Measurements from ENCODE around the gene IGF2. TPM values are rescaled to one million over a fixed set of nuclear protein-coding genes. Genes with fewer than 3 reads are reported as not detected.

The IGF2 gene
- total RNA-seq, 2 experiments from 2014 or later = 8.1 to 8.2 TPM

DNA sequence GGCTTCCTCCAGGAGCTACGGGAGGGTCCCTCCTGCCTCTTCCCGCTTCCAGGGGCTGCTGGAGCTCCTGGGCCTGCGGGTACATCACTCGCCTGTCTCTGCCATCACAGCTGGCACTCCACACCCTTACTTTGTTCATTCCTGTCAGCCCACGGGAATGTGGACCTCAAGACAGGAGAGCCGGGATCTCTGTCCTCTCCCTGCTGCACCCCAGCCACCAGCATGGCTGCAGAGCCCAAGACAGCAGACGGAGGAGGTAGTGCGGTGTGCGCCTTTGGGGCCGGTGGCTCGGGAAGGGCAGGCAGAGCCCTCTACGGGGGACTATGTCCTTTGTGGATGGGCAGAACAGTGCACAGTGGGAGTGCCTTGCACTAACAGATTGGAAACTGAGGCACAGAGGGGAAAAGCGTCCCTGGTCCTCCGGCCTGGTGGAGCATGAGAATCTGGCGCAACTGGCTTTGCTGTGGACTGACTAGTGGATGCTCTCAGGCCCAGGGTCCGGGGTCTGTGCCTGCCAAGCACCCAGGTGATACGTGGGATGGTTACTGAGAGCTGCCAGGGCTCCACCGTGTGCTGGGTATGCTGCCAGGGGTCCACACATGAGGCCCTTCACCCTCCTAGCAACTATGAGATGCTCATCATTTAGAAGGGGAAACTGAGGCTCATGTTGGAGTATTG lies 47.3 kb downstream of the IGF2 start:
- H3K36me3 Mint-ChIP-seq (ENCODE audit: low read depth) = no peaks in the 10 kb centered on the region
- H3K27ac Mint-ChIP-seq = no peak overlapping the region
- TF ChIP-seq, protein P1, sequence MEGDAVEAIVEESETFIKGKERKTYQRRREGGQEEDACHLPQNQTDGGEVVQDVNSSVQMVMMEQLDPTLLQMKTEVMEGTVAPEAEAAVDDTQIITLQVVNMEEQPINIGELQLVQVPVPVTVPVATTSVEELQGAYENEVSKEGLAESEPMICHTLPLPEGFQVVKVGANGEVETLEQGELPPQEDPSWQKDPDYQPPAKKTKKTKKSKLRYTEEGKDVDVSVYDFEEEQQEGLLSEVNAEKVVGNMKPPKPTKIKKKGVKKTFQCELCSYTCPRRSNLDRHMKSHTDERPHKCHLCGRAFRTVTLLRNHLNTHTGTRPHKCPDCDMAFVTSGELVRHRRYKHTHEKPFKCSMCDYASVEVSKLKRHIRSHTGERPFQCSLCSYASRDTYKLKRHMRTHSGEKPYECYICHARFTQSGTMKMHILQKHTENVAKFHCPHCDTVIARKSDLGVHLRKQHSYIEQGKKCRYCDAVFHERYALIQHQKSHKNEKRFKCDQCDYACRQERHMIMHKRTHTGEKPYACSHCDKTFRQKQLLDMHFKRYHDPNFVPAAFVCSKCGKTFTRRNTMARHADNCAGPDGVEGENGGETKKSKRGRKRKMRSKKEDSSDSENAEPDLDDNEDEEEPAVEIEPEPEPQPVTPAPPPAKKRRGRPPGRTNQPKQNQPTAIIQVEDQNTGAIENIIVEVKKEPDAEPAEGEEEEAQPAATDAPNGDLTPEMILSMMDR (IDR thresholded peaks at IDR 0.05) = no peak
- peaks cover 6% of the 10 kb centered on the region for H3K4me1 Mint-ChIP-seq (ENCODE audit: low read depth)
- POLR2A ChIA-PET = no interaction called here
- CTCF ChIA-PET = no interaction called here
- no peak for ATAC-seq
- H3K4me3 Mint-ChIP-seq = no peak overlapping the region
- DNase-seq = no peak
- no peaks in the 10 kb centered on the region for H3K9me3 Mint-ChIP-seq
- peaks cover 10% of the 10 kb centered on the region for H3K27me3 Mint-ChIP-seq
- intact Hi-C loops (cut with micrococcal nuclease) = no loop called here

DNA sequence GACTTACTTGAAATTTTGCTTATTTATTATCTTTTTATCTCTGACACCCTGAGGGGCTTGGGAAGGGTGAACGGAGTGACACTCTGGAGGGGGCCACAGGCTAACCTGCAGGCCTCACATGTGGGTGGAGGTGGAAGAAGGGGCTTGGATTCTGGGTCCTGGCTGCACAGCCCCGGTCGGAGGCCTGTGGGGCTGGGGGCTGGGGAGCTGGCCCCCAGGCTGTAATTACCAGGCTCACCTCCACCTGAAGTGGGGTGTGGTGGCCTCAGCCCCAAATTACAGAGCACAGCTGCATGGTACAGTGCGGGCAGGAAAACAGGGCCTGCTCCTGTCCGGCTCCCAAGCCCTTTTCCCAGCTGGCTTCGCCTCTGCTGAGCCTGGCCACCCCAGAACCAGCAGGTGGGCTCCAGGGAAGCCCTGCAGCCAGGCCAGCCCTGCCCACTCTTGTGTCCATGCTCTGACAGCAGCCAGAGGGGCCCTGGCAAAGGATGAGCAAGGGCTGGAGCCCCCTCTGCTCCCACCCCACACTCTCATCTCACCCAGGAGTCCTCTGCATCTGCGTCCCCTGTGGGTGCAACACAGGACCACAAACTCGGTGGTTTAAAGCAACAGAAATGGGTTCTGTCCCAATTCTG lies 48.0 kb downstream of the IGF2 start:
- DNase-seq (no peak), ATAC-seq (no peak)
- ChIA-PET CTCF (no interaction called here), POLR2A (no interaction called here)
- intact Hi-C loops (cut with micrococcal nuclease) = no loop called here
- Mint-ChIP-seq H3K4me1 (ENCODE audit: low read depth) (peaks cover 6% of the 10 kb centered on the region), H3K27ac (no peak overlapping the region), H3K36me3 (ENCODE audit: low read depth) (no peaks in the 10 kb centered on the region), H3K27me3 (peaks cover 10% of the 10 kb centered on the region), H3K4me3 (no peak overlapping the region), H3K9me3 (no peaks in the 10 kb centered on the region)
- TF ChIP-seq, protein P1 (IDR thresholded peaks at IDR 0.05) = no peak

DNA sequence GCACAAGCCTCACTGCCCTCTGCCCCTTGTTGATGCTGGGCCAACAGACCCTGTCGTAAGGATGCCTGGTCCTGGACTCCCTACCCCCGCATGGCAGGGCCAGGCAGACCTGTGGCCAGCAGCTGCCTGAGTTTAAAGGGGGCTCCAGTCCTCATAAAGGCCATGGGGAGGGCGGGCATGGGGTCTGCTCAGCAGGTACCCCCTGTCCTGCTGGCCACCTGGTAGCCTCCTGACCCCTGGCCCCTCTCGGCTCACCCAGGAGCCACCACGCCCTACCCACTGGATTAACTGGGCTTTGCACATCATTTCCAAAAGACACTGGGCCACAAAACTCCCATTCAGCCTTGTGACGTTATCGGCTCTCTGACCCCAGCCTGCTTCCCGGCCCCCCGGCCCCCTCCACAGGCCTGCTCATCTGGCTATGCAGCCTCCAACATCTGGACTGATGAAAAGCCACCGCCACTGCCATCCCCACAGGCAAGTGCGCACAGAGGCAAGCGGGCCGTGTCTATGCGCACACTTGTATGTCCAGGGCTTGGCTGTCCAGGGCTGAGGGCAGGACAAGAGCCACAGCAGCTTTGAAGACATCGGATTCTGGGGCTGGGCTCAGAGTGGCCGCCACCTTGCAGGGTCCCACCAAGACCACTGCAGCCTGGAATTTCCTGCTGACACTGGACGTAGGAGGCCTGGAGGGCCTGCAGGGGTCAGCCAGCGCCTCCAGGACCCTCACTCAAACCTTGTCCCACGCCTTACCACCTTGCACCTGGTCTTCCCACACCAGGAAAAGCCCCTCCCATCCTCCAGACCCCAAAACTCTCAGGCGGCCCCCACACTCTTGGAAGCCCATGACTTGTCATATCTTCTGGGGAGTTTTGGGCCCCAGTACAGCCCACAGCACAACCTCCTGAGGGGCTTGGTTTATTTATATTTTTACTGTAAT lies 48.7 kb downstream of the IGF2 start:
- Mint-ChIP-seq H3K4me1 (ENCODE audit: low read depth) (peaks cover 6% of the 10 kb centered on the region), H3K9me3 (no peaks in the 10 kb centered on the region), H3K4me3 (no peak overlapping the region), H3K27me3 (peaks cover 10% of the 10 kb centered on the region), H3K27ac (no peak overlapping the region), H3K36me3 (ENCODE audit: low read depth) (no peaks in the 10 kb centered on the region)
- intact Hi-C loops (cut with micrococcal nuclease) = no loop called here
- ChIA-PET CTCF (interaction anchor here (1.5 to 3.0 kb wide), 2 partner anchors 54 to 61 kb away, joined by 4 to 20 read pairs; no protein-coding TSS in a partner anchor), POLR2A (no interaction called here)
- ATAC-seq = no peak
- no peak for DNase-seq
- TF ChIP-seq, protein P1 (IDR thresholded peaks at IDR 0.05) = no peak

DNA sequence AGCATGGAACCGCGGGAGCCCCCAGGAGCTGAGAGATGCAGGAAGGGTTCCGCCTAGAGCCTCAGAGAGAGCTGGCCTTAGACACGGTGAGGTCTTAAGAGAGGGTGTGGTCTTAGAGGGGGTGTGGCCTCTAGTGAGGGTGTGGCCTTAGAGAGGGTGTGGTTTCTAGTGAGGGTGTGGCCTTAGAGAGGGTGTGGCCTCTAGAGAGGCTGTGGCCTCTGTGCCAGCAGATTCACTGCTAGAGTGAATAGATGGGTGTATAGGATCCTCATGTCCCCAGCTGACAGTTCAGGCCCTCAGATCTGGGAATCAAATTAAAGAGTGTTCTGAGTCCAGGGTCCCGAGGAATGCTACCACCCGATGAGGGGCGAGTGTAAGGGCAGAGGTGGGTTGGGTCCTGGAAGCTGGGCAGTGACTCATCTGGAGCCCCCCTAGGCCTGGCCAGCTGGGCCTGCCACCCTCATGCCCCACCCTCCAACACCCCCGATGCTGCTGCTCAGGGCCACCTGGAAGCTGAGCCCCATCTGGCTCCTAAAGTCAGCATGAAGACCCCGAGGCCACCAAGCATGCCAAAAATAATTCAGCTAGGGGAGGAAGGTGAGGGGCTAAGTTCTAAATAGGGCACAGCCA lies 49.5 kb downstream of the IGF2 start:
- Mint-ChIP-seq H3K9me3 (no peaks in the 10 kb centered on the region), H3K27me3 (peaks cover 10% of the 10 kb centered on the region), H3K27ac (no peak overlapping the region), H3K4me3 (no peak overlapping the region), H3K36me3 (ENCODE audit: low read depth) (no peaks in the 10 kb centered on the region), H3K4me1 (ENCODE audit: low read depth) (peaks cover 6% of the 10 kb centered on the region)
- POLR2A ChIA-PET = no interaction called here
- DNase-seq (peak; percentile 61), ATAC-seq (peak; percentile 99)
- TF ChIP-seq, protein P1 (IDR thresholded peaks at IDR 0.05) = no peak
- CTCF ChIA-PET = interaction anchor here (1.5 to 3.0 kb wide), 2 partner anchors 53 to 61 kb away, joined by 4 to 20 read pairs; no protein-coding TSS in a partner anchor
- intact Hi-C loops (cut with micrococcal nuclease) = no loop called here

Measured in activated CD8-positive, alpha-beta T cell treated with anti-CD3 and anti-CD28 coated beads for 36 hours (primary cell).